Epithelial cell of prostate (primary cell): ENCODE results near the gene ADAMTS15.

ENCODE experiments used
- DNase-seq: peaks from one replicate; pipeline ENCODE4 v3.0.0-alpha.2; 2011; ENCODE audit warnings: low read depth, low spot score
- H3K27ac ChIP-seq: fragments of 450-650 bp; 2 replicates; pipeline ENCODE4 v1.5.1; 2017; ENCODE audit warnings: mild to moderate bottlenecking

Gene ADAMTS15, protein sequence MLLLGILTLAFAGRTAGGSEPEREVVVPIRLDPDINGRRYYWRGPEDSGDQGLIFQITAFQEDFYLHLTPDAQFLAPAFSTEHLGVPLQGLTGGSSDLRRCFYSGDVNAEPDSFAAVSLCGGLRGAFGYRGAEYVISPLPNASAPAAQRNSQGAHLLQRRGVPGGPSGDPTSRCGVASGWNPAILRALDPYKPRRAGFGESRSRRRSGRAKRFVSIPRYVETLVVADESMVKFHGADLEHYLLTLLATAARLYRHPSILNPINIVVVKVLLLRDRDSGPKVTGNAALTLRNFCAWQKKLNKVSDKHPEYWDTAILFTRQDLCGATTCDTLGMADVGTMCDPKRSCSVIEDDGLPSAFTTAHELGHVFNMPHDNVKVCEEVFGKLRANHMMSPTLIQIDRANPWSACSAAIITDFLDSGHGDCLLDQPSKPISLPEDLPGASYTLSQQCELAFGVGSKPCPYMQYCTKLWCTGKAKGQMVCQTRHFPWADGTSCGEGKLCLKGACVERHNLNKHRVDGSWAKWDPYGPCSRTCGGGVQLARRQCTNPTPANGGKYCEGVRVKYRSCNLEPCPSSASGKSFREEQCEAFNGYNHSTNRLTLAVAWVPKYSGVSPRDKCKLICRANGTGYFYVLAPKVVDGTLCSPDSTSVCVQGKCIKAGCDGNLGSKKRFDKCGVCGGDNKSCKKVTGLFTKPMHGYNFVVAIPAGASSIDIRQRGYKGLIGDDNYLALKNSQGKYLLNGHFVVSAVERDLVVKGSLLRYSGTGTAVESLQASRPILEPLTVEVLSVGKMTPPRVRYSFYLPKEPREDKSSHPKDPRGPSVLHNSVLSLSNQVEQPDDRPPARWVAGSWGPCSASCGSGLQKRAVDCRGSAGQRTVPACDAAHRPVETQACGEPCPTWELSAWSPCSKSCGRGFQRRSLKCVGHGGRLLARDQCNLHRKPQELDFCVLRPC

DNA sequence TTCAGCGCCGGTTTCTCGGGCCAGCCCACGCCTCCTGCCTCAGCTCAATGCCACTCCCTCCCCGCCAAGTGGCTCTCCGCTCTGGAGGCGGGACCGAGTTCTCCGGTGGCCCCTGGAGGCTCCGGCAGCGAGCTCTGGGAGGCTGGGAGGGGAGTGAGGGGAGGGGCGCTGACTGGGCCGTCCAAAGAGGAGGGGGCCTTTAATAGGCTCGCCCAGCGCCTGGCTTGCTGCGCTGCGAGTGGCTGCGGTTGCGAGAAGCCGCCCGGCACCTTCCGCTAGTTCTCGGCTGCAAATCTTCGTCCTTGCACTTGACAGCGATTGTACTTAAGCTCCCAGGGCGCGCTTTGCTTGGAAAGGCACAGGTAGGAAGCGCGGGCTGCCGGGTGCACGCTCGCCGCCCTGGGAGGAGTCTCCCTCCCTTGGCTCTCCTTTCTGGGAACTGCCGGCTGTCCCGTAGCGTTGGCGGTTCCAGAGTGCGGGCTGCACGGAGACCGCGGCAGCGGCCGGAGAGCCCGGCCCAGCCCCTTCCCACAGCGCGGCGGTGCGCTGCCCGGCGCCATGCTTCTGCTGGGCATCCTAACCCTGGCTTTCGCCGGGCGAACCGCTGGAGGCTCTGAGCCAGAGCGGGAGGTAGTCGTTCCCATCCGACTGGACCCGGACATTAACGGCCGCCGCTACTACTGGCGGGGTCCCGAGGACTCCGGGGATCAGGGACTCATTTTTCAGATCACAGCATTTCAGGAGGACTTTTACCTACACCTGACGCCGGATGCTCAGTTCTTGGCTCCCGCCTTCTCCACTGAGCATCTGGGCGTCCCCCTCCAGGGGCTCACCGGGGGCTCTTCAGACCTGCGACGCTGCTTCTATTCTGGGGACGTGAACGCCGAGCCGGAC, at the start of gene ADAMTS15:
ADAMTS15 (plus strand) TSS at position 230 of the 894 bp plus-strand sequence; CDS start at position 559, 329 bp downstream.
- H3K27ac ChIP-seq = no peak within 1 kb of the TSS
- DNase-seq = peak; percentile 57

DNA sequence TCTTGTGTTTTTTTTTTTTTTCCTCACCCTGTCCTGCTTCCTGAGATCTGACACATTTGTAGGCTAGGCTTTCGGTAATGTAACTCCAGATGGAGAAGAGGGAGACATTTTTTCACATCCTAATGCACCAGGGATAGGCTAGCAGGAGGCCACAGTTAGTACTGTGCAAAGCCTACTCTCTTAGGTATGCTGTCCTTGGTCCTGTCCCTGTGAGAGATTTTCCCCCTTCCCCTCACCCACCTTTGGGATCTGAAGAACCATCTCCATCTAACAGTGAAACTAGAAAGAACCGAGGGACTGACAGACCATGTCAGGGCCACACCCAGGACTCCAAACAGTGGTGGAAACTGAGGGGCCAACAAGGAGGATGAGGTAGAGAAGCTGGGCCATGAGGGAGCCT, 49.2 kb upstream of the ADAMTS15 start:
- DNase-seq = no peak
- no peak overlapping the region for H3K27ac ChIP-seq

DNA sequence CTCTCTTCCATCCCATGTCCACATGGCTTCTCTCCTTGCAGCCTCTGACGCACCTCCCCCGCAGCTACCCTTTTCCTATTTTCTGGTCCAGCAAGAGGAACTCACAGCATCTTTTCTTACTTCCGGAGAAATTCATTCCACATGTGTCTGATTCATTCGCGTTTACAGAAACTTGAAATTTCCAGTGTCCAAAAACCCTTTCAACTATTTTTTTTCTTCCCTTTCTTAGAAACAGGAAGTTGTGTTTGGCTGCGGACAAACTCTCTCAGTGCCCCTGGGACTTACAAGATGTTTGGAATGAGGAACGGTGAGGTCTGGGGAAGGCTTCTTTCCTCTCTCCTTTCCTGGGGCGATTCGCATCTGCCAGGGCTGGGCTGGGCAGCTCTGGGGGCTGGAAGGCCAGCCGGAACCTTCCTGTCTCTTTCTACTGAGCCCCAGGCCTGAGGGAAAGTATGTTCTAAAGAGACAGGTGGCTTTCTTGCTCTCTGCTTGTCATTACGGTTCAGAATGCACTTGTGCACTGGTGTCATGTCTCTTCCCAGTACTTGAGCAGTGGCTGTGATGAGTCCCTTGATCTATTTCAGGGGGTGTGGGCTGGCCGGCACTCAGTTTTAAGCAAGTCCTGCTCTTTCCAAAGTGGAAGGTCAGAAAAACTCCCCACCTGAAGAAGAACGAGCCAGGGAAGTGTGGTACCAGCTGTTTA, 47.5 kb upstream of the ADAMTS15 start:
- DNase-seq = no peak
- no peak overlapping the region for H3K27ac ChIP-seq

DNA sequence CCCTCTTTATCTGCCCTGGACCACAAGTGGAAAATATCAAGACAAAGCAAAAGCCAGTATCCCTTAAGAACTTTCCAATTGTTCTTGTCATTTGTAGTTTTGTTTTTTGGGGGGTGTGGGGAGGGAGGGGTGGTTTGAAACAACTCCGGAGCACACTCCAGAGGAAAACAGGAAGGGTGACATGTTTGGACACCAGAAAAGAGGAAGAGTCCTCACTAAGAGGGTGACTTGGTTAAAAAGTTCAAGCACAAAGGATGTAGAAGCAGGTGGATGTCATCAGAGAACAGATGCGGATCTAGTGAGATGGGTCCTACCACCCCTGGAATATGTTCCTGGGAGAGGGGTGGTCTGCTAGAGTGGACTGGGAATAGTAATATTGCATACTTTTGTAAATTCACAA, 45.9 kb upstream of the ADAMTS15 start:
- DNase-seq = no peak
- no peak overlapping the region for H3K27ac ChIP-seq

DNA sequence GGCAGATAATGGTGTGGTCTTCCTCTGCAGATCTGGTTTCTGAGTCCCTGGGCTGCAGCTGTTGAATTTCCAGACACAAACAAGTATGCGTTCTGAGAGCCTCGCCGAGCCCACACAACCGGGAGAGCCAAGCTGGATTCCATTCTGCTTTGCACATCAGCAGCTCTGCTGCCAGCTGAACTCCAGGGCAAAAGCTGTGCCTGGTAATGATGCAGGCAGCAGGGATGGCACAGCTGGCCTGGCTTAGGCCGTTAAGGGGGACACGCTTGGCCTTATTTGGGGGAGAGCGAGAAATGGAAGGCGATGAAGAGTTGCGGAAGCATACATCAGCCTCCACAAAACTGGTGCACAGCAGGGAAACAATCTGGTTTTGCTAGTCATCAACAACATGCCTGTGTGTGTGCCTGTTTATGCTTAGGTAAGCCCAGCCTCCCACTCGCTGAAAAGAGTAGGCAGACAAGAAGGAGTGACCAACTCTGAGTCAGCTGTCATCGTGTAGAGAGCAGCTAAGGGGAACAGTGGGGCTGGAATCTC, 45.1 kb upstream of the ADAMTS15 start:
- DNase-seq = peak; percentile 70
- H3K27ac ChIP-seq = peak overlapping the region; percentile 29

DNA sequence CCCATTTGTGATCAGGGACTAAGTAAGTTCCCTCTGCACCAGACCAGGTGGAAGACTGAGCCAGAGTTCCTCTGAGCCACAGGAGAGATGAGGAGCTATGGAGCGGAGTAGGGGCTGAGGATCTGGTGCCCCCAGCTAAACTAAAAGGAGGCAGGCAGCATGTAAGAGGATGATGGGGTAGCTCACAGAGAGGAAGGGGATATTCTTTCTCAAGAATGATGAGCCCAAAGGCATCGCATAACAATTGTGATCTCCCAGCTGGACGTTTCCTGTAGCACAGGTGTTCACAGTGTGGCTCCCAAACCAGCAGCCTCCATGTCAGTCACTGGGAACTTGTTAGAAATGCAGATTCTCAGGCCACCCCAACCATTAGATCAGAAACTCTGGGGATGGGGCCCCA, 44.5 kb upstream of the ADAMTS15 start:
- no peak for DNase-seq
- H3K27ac ChIP-seq = no peak overlapping the region

DNA sequence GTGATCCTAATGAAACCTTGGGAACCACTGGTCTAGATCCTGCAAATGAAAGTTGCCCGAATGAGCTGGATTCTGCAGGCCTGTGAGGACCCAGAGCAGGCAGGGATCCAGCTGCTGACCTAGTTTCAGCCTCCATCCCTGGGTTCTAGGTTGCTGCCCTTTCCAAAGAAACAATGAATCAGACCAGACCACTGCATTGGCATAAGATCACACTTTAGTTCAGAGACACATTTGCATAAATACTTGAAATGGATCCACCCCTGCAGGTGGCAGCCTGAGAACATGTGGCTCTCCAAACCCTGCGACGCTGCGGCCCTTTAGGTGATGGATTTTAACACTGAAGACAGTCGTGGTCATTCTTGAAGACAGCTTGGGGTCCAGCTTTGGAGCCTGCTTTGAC, 43.7 kb upstream of the ADAMTS15 start:
- no peak for DNase-seq
- H3K27ac ChIP-seq = no peak overlapping the region

DNA sequence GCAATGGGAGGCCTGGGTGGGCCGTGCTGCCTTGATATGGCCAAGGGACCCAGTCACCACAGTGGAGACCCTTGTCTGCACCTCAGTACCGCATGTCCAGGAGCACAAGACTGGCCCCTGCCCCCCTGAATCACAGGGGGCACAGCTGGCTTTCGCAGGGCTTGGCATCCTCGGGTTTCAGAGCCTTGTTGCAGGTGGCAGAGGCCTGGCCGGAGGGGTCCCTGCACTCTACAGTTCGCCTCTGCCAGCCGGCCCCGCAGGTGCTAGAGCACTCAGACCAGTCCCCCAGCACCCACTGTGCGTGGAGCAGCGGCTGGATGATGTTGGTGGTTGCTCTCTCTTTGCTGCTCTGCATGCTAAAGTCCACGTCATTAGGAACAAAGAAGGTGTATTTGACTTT, 43.0 kb upstream of the ADAMTS15 start:
- DNase-seq = no peak
- no peak overlapping the region for H3K27ac ChIP-seq

DNA sequence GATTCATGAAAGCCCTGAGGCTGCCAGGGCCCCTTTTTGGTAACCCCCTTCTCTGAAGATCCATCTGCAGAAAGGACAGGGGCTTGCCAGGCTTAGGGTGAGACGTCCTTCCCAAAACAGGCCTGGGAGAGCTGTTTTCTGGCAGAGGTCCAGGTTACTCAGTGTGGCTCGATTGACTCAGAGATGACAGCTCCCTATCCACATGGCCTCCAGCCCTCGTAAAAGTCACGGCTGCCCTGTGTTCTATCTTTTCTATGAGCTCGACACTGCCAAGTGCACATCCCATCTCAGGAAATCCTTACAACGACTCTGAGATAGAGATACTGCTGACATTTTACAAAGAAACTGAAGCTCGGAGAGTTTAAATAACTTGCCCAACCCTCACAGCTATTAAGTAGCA, 40.5 kb upstream of the ADAMTS15 start:
- no peak overlapping the region for H3K27ac ChIP-seq
- peak; percentile 66 for DNase-seq

DNA sequence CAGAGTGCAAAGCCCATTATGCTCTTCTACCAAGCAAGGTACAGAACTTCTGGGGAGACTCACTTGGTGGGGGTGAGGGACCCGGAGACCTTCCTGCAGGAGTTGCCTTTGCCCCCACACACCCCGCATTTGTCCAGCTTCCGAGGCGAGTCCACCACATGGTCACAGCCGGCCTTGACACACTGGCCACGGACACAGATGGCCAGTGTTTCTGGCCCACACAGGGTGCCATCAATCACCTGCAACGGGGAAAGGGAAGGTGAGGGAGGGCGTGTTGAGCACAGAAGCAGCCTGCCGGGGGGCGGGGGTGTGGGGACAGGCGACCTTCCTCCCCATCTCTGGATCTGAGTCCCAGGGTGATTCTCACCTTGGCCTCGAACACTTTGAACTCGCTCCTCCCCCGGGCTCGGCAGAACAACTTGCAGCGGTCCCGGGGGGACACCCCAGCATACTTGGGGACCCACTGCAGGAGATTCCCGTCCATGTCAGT, 40.0 kb upstream of the ADAMTS15 start:
- DNase-seq = no peak
- no peak overlapping the region for H3K27ac ChIP-seq

DNA sequence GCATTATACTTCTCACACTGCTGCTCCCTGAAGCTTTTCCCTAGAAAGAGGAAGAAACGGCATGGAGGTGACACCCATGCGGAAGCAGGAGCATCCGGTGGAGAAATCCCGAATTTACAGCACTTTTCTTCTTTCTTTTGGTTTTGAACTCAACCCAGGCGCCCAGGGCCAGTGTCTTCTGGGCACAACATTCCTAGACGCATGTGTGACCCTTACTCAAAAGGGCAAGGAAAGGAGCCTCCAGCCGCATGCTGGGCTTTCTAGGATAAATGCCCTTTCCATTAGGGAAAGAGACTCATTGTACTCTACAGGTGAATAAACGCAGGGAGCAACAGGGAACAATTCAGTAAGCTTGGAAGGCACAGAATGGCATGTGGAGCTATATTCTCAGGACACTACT, 39.5 kb upstream of the ADAMTS15 start:
- DNase-seq = no peak
- no peak overlapping the region for H3K27ac ChIP-seq

DNA sequence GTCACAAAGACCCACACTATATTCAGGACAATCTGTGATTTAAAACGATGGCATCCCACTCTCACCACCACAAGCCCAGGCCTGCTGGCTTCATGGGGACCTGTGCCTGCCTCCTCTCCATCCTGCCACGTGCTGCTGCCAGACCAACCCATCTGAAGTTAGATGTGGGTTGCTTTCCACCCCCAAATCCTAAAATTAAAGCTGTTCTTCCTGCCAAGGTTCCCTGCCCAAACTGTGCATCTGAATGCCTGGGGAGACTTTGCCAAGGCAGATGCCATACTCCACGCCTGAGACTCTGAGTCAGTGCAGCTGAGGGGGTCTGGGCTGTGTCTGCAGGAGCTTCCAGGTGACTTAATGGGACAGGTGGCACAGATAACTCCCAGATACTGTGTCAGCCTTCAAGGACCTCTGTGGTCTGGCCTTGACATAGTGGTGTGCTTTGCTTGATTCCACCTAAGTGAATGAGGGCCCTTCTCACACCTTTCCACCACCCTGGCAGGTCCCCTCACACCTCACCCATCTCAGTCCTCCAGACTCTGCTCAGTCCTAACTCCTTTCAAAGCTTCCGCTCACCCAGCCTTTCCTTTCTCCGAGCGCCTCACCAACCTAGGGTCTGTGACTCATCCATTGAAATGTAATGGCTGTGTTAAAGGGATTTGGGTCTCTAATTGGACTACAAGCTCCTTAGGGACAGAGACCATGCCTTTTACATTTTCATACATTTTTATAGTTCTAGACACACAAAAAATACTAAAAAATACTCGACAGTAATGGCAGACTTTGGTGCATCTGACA, 38.7 kb upstream of the ADAMTS15 start:
- no peak overlapping the region for H3K27ac ChIP-seq
- no peak for DNase-seq

DNA sequence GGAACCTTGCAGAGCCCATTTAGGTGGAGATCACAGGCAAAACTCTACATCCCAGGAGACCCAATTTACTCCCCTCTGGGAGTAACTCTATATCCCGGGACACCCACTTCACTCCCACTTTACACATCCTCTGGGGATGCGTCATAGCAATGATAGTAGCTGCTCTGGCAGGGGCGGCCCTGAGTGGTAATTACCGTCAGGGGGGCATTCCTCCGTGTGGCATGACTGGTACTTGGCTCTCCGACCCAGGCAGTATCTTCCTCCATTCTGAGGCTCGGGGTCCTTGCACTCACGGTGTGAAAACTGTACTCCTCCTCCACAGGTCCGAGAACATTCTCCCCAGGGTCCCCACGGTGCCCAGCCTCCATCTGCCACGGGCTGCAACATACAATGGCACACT, 37.2 kb upstream of the ADAMTS15 start:
- no peak for DNase-seq
- no peak overlapping the region for H3K27ac ChIP-seq

DNA sequence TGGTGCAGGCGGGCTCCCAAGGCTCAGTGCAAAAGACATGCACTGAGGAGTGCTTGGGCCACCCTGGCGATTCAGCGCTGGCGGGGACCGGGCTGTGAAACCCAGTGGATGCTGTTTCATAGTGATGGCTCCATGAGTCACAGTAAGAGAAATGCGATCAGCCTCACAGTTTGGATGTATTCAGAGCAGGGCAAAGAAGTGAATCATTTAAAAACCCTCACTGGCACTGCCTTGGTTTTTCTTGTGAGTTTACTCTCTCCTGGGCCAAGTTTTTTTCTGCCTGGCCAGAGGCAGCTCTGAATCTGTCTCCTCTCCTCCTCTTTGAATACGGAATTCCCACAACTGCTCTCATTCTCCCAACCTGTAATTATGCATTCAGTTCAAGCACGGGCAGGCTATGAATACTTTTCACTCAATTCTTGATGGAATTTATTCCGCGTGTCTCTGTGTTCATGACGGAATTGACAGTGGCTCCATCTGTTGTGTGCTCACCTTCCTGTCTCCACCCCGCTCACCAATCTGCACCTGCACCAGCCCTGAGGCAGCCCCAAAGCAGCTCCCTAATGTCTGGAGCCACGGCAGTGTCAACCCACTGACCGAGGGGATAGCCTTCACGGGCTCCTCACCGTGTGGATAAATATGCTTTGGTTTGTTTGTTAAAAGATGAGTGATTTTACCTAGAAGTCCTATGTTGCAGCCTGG, 34.9 kb upstream of the ADAMTS15 start:
- peak overlapping the region; percentile 64 for H3K27ac ChIP-seq
- DNase-seq = peak; percentile 77

DNA sequence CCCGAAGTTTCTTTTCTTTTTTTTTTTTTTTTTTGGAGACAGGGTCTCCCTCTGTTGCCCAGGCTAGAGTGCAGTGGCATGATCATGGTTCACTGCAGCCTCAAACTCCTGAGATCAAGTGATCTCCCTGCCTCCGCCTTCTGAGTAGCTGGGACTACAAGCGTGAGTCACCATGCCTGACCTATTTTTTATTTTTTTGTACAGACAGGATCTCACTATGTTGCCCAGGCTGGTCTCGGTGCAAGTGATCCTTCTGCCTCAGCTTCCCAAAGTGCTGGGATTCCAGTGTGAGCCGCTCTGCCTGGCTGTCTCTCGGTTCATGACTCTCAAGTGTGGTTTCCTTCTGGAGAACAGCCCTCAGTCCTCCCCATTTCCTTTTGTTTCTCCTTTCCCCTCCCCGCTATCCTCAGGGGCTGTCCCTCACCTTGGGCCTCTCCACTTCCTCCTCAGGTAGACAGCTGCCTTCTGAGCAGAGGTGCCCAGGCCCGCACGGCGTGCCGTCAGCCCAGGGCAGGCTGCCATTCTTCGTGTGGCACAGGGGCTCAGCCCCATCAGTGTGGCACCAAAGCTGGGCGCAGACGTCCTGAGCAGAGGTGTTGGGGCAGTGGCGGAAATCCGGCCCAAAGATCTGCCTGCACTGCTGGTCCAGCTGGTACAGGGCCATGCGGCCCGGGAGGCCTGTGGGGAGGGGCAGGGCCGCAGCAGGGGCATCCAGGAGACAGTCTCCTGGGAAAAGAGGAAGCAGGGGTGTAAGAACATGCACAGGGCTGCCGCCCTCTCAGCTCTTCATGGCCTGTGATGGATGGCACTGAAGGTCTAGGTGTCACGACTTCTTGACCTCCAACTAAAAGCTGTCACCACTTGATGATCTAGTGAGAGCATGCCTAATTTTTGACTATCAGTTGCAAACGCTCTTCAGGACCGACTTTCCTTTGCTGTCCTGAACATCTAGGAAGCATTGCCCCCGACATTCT, 34.1 kb upstream of the ADAMTS15 start:
- no peak for DNase-seq
- H3K27ac ChIP-seq = peak overlapping the region; percentile 64

DNA sequence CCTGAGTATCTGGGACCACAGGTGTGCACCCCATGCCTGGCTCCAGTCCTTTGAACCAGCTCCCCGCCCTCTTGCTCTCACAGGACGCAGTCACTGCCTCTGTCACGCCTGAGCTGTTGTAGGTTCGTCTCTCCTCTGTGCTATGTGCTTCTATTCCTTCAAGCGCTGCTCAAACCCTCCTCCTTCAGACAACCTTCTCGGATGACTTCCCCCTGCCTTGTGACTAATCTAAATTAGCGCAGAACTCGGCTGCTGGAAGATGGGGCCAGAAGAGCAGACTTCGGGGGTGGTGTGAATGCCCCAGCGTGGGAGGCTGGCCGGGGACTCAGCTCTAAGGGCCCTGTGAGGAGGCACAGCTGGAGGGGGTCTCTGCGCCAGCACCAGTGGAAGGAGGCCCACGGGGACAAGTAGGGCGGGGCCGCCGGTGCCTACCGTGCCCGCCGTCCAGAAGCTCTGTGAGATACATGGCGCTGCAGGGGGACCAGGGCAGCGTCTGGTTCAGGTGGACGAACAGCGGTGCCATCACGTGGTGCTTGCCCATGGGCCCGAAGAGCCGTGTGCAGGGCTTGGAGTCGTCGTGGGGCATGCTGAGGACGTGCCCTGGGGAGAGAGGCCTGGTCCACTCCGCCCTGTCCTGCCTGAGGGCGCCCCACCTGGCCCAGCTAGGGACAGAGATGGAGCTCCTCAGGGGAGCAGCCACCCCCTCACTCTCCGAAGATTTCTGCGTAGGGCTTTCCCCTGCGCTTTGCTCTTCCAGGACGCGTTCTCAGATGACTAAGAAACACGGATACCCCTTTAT, 32.5 kb upstream of the ADAMTS15 start:
- DNase-seq = no peak

More for the DNA sequence above, 32.5 kb upstream of the ADAMTS15 start:
- no peak overlapping the region for H3K27ac ChIP-seq
